Spleen (tissue), 7 donors: ENCODE measurements around the gene PPP2R1B.

Experiments used
- POLR2A ChIP-seq, 3 donors: fragments of 450-650 bp; IDR thresholded peaks; one replicate each; pipeline ENCODE4 v1.5.1; 2017; ENCODE audit warnings: antibody characterized with exemption in 3 of 3, mild to moderate bottlenecking in 1 of 3
- TF ChIP-seq, protein P1 (sequence below), 11 experiments: fragments of 200-600 bp in 7 of 11; fragments of 450-650 bp in 4 of 11; sonication (generic) in 4 of 11; IDR thresholded peaks in 8 of 11; conservative IDR thresholded peaks in 3 of 11; 1 replicate in 7 of 11; 2 replicates in 4 of 11; pipeline versions ENCODE4 v1.4.0 to v1.8.0; 2016 to 2021; ENCODE audit warnings: antibody characterized with exemption in 11 of 11, inconsistent platforms in 4 of 11, mild to moderate bottlenecking in 1 of 11
- donor health status: DM: no; HTN: no; CAD: no; lungs with moderate emphysema.
- donor health status: DM: no; HTN: no; CAD: no.
- donor health status: DM: no; HTN: no; CAD: no.

DNA sequence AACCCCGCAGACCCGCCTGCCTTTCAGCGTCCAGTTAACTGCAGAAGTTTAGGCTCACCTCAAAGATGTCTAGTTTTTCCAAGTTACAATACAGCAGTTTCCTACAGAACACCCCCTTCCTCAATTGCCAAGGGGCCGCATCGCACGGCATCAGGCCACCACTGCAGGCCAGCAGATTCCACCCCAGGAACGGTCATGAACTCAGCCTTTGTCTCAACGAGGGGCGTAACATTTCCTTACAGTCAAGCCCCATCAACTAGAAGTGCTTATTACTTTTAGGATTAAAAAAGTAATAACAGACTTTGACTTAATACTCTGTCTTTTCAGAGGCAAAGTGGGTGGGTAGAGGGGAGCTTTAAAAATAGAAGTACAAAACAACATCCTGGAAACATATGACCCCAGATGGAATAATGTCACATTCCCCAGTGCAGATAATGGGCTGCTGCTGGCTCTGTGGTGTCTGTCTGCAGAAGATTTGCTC, 36.3 kb downstream of the PPP2R1B start:
- TF ChIP-seq, protein P1, sequence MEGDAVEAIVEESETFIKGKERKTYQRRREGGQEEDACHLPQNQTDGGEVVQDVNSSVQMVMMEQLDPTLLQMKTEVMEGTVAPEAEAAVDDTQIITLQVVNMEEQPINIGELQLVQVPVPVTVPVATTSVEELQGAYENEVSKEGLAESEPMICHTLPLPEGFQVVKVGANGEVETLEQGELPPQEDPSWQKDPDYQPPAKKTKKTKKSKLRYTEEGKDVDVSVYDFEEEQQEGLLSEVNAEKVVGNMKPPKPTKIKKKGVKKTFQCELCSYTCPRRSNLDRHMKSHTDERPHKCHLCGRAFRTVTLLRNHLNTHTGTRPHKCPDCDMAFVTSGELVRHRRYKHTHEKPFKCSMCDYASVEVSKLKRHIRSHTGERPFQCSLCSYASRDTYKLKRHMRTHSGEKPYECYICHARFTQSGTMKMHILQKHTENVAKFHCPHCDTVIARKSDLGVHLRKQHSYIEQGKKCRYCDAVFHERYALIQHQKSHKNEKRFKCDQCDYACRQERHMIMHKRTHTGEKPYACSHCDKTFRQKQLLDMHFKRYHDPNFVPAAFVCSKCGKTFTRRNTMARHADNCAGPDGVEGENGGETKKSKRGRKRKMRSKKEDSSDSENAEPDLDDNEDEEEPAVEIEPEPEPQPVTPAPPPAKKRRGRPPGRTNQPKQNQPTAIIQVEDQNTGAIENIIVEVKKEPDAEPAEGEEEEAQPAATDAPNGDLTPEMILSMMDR (IDR thresholded peaks at IDR 0.05 in 8 of 11, conservative IDR thresholded peaks at IDR 0.05 in 3 of 11), result no peak
- TF ChIP-seq POLR2A (IDR thresholded peaks at IDR 0.05), result no peak
